ENCODE results near the gene HACD2.
"Not testable (repeated sequence)": the region's sequence is repeated elsewhere in the genome, so short reads cannot be mapped to it uniquely, and the experiment has no call there.

Gene HACD2

DNA sequence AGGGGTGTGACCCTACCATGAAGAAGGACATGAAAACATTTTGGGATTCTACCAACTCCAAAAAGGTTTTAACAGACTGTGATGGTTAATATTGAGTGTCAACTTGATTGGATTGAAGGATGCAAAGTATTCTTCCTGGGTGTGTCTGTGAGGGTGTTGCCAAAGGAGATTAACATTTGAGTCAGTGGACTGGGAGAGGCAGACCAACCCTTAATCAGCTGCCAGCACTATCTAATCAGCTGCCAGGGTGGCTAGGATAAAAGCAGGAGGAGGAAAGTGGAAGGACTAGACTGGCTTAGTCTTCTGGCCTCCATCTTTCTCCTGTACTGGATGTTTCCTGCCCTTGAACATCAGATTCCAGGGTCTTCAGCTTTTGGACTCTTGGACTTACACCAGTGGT lies 16.0 kb upstream of the HACD2 start:
- not testable (repeated sequence) for H3K9ac ChIP-seq (ENCODE audit: low read length in 5 of 5); H3K36me3 ChIP-seq (ENCODE audit: control insufficient read depth in 5 of 5, insufficient read depth in 5 of 5, low read length in 5 of 5); H3K9me3 ChIP-seq (ENCODE audit: control insufficient read depth in 5 of 5, low read length in 5 of 5); H3K4me3 ChIP-seq (ENCODE audit: low read depth in 1 of 5, low read length in 5 of 5); H3K27me3 ChIP-seq (ENCODE audit: control insufficient read depth in 5 of 5, insufficient read depth in 4 of 5, low read length in 5 of 5); H3K27ac ChIP-seq (ENCODE audit: low read depth, low read length)
- peaks cover 0 to 16% (median 4%) of the 10 kb centered on the region in 5 donors for H3K4me1 ChIP-seq (ENCODE audit: control insufficient read depth in 5 of 5, insufficient read depth in 5 of 5, low read length in 5 of 5)

DNA sequence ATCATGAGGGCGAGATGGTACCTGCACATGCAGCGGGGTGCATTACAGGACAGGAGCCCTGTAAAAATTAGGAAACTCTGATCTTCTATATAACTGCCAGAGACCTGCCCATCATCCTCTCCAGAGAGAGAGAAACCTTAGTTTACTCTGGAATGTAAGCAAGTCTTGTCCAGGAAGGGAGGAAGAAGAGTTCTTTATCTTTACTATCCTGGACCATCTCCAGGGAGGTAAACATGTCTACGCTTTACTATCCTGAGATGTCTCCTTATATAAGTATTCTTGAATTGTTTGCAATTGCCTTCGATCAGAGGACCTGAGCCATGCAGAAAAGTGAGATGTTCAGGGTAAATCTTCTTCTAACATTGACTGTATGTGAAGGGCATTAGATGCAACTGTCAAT lies 12.7 kb upstream of the HACD2 start:
- Histone ChIP-seq H3K4me1 (ENCODE audit: control insufficient read depth in 5 of 5, insufficient read depth in 5 of 5, low read length in 5 of 5) (peaks cover 0 to 6% (median 3%) of the 10 kb centered on the region in 5 donors), H3K9ac (ENCODE audit: low read length in 5 of 5) (no peak overlapping the region), H3K36me3 (ENCODE audit: control insufficient read depth in 5 of 5, insufficient read depth in 5 of 5, low read length in 5 of 5) (no peaks in the 10 kb centered on the region), H3K9me3 (ENCODE audit: control insufficient read depth in 5 of 5, low read length in 5 of 5) (no peaks in the 10 kb centered on the region), H3K4me3 (ENCODE audit: low read depth in 1 of 5, low read length in 5 of 5) (no peak overlapping the region), H3K27ac (ENCODE audit: low read depth, low read length) (no peak overlapping the region), H3K27me3 (ENCODE audit: control insufficient read depth in 5 of 5, insufficient read depth in 4 of 5, low read length in 5 of 5) (no peaks in the 10 kb centered on the region)

DNA sequence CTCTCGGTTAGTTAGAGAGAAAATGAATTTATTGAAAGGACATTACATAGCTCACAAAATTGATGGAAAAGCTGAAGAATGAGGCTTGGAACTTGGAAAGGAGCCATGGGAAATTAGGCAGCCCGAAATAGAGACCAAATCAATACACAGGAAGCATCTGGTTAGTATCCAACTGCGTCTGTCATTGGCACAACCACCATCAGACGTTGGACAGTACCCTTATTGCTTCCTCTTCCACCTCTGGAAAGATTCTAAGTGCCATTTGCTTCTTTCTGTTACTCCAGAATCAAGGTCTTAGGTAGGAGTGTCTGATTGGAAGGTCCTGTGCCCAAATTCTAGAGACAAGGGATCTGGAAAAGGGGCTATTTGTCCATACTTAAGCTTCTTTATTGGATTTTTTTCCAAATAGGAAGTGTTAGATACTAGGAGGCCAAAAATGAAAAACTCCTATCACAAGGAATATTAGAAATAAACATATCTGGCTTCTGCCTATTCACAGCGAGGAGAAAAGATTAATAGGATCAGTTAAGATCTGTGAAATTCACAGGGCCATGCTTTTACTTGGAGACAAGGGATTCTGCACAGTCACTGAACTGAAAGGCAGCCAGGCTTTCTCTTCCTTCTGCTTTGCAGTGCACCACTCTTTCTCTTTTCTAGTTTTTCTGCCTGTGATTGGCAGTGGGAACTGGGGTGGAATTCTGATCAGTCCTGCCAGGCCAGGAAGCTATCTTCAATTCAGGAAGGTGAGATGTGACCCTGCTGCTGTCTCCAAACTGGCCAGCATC lies 10.7 kb upstream of the HACD2 start:
- no peak overlapping the region for H3K9ac ChIP-seq (ENCODE audit: low read length in 5 of 5)
- H3K9me3 ChIP-seq (ENCODE audit: control insufficient read depth in 5 of 5, low read length in 5 of 5) = peaks cover 0 to 6% (median 5%) of the 10 kb centered on the region in 5 donors
- no peak overlapping the region for H3K27ac ChIP-seq (ENCODE audit: low read depth, low read length)
- no peaks in the 10 kb centered on the region for H3K27me3 ChIP-seq (ENCODE audit: control insufficient read depth in 5 of 5, insufficient read depth in 4 of 5, low read length in 5 of 5)
- no peak overlapping the region for H3K4me3 ChIP-seq (ENCODE audit: low read depth in 1 of 5, low read length in 5 of 5)
- H3K36me3 ChIP-seq (ENCODE audit: control insufficient read depth in 5 of 5, insufficient read depth in 5 of 5, low read length in 5 of 5) = peaks cover 0 to 2% (median 0%) of the 10 kb centered on the region in 5 donors
- H3K4me1 ChIP-seq (ENCODE audit: control insufficient read depth in 5 of 5, insufficient read depth in 5 of 5, low read length in 5 of 5) = peaks cover 0 to 6% (median 3%) of the 10 kb centered on the region in 5 donors

DNA sequence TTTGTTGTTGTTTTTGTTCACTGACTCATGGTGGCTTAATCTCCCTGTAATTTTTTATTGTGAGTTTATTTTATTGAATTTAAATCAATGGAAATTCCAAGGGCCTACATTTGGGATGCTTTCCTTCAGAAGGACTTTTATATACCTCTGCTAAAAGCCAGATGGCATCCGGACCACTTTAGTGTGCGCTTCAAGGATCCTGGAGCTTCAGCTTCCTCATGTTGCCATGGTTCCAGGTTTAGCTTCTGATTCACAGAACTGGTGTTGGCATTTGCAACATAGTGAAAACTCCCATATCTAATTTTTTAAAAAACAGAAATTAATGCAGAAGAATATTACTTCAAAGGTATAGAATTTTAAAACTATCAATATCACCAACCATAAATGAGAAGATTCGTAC lies 8.5 kb upstream of the HACD2 start:
- H3K4me1 ChIP-seq (ENCODE audit: control insufficient read depth in 5 of 5, insufficient read depth in 5 of 5, low read length in 5 of 5) = peaks cover 0 to 6% (median 3%) of the 10 kb centered on the region in 5 donors
- H3K9ac ChIP-seq (ENCODE audit: low read length in 5 of 5) = no peak overlapping the region
- H3K4me3 ChIP-seq (ENCODE audit: low read depth in 1 of 5, low read length in 5 of 5) = no peak overlapping the region
- H3K27me3 ChIP-seq (ENCODE audit: control insufficient read depth in 5 of 5, insufficient read depth in 4 of 5, low read length in 5 of 5) = no peaks in the 10 kb centered on the region
- H3K36me3 ChIP-seq (ENCODE audit: control insufficient read depth in 5 of 5, insufficient read depth in 5 of 5, low read length in 5 of 5) = peaks cover 0 to 4% (median 0%) of the 10 kb centered on the region in 5 donors
- H3K9me3 ChIP-seq (ENCODE audit: control insufficient read depth in 5 of 5, low read length in 5 of 5) = peaks cover 0 to 10% (median 8%) of the 10 kb centered on the region in 5 donors
- no peak overlapping the region for H3K27ac ChIP-seq (ENCODE audit: low read depth, low read length)

DNA sequence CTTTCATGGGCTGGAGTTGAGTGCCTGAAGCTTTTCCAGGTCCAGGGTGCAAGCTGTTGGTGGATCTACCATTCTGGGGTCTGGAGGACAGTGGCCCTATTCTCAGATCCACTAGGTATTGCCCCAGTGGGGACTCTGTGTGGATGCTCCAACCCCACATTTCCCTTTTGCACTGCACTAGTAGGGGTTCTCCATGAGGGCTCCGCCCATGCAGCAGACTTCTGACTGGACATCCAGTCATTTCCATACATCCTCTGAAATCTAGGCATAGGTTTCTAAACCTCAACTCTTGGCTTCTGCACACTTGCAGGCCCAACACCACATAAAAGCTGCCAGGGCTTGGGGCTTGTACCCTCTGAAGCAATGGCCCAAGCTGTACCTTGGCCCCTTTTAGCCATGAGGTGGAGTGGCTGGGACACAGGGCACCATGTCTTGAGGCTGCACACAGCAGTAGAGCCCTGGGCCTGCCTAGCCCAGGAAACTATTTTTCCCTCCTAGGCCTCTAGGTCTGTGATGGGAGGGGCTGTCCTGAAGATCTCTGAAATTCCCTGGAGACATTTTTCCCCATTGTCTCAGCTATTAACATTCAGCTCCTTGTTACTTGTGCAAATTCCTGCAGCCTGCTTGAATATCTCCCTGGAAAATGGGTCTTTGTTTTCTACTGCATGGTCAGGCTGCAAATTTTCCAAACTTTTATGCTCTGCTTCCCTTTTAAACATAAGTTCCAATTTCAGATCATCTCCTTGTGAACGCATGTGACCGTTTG lies 6.0 kb upstream of the HACD2 start:
- Histone ChIP-seq H3K36me3 (ENCODE audit: control insufficient read depth in 5 of 5, insufficient read depth in 5 of 5, low read length in 5 of 5) (peaks cover 0 to 4% (median 0%) of the 10 kb centered on the region in 5 donors), H3K27me3 (ENCODE audit: control insufficient read depth in 5 of 5, insufficient read depth in 4 of 5, low read length in 5 of 5) (no peaks in the 10 kb centered on the region), H3K4me3 (ENCODE audit: low read depth in 1 of 5, low read length in 5 of 5) (no peak overlapping the region), H3K4me1 (ENCODE audit: control insufficient read depth in 5 of 5, insufficient read depth in 5 of 5, low read length in 5 of 5) (peaks cover 0 to 14% (median 10%) of the 10 kb centered on the region in 5 donors), H3K9me3 (ENCODE audit: control insufficient read depth in 5 of 5, low read length in 5 of 5) (peaks cover 0 to 10% (median 8%) of the 10 kb centered on the region in 5 donors), H3K9ac (ENCODE audit: low read length in 5 of 5) (no peak overlapping the region), H3K27ac (ENCODE audit: low read depth, low read length) (no peak overlapping the region)

DNA sequence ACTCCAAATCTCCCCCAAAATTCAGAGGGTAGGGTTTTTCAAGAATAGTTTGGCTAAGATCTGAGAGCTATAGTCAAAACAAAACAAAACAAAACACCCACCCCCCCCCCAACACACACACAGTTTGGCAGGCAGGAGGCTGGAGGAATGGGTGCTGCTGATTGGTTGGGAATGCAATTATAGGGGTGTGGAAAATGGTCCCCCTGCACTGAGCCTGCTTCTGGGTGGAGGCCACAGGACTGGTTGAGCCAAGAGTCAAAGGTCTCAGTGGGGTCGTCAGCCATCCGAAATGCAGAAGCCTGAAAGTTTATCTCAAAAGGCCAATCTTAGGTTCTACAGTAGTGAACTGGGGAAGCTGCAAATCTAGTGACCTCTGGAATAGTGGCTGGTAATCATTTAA lies 2.5 kb upstream of the HACD2 start:
- H3K9me3 ChIP-seq (ENCODE audit: control insufficient read depth in 5 of 5, low read length in 5 of 5) = peaks cover 0 to 10% (median 8%) of the 10 kb centered on the region in 5 donors
- peaks cover 0 to 29% (median 28%) of the 10 kb centered on the region in 5 donors for H3K4me1 ChIP-seq (ENCODE audit: control insufficient read depth in 5 of 5, insufficient read depth in 5 of 5, low read length in 5 of 5)
- H3K9ac ChIP-seq (ENCODE audit: low read length in 5 of 5) = no peak overlapping the region
- H3K27me3 ChIP-seq (ENCODE audit: control insufficient read depth in 5 of 5, insufficient read depth in 4 of 5, low read length in 5 of 5) = no peaks in the 10 kb centered on the region
- H3K27ac ChIP-seq (ENCODE audit: low read depth, low read length) = no peak overlapping the region
- no peak overlapping the region for H3K4me3 ChIP-seq (ENCODE audit: low read depth in 1 of 5, low read length in 5 of 5)
- H3K36me3 ChIP-seq (ENCODE audit: control insufficient read depth in 5 of 5, insufficient read depth in 5 of 5, low read length in 5 of 5) = peaks cover 0 to 4% (median 0%) of the 10 kb centered on the region in 5 donors

DNA sequence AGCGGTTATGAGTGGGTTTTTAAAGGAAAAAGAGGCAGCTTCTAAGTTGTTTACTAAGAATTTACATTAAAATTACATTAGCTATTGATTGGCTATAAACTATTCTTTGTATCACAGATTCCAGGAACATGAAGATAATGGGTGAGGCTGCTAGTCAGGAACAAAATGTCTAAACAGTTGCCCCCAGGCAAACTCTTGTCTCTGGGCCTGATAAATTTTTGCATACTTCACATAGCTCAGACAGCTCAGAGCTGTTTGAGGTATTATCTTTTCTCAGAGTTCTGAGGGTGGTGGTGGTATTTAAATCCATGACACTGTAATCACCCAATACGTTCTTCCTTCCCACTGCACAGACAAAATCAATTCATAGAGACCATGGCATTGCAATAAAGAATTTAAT lies 2.1 kb upstream of the HACD2 start:
- Histone ChIP-seq H3K27me3 (ENCODE audit: control insufficient read depth in 5 of 5, insufficient read depth in 4 of 5, low read length in 5 of 5) (no peaks in the 10 kb centered on the region), H3K9ac (ENCODE audit: low read length in 5 of 5) (no peak overlapping the region), H3K9me3 (ENCODE audit: control insufficient read depth in 5 of 5, low read length in 5 of 5) (peaks cover 0 to 10% (median 8%) of the 10 kb centered on the region in 5 donors), H3K4me1 (ENCODE audit: control insufficient read depth in 5 of 5, insufficient read depth in 5 of 5, low read length in 5 of 5) (peaks cover 0 to 33% (median 33%) of the 10 kb centered on the region in 5 donors), H3K4me3 (ENCODE audit: low read depth in 1 of 5, low read length in 5 of 5) (no peak overlapping the region), H3K27ac (ENCODE audit: low read depth, low read length) (no peak overlapping the region), H3K36me3 (ENCODE audit: control insufficient read depth in 5 of 5, insufficient read depth in 5 of 5, low read length in 5 of 5) (peaks cover 0 to 4% (median 0%) of the 10 kb centered on the region in 5 donors)

DNA sequence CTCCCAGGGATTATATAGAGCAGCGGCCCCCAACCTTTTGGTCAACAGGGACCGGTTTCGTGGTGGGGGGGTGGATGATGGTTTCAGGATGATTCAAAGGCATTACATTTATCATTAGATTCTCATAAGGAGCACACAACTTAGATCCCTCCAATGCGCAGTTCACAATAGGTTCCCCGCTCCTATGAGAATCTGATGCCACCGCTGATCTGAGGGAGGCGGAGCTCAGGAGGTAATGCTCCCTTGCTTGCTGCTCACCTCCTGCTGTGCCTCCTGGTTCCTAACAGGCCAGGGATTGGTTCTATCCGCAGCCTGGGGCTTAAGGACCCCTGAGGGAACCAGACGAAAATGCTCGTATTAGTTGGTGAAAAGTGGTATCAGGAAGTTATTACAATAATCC lies 1.3 kb upstream of the HACD2 start:
- Histone ChIP-seq H3K27me3 (ENCODE audit: control insufficient read depth in 5 of 5, insufficient read depth in 4 of 5, low read length in 5 of 5) (no peaks in the 10 kb centered on the region), H3K27ac (ENCODE audit: low read depth, low read length) (no peak overlapping the region), H3K9me3 (ENCODE audit: control insufficient read depth in 5 of 5, low read length in 5 of 5) (peaks cover 0 to 10% (median 7%) of the 10 kb centered on the region in 5 donors), H3K9ac (ENCODE audit: low read length in 5 of 5) (peak overlapping the region in 4 of 5 donors; percentile 70 to 81 (median 78)), H3K4me1 (ENCODE audit: control insufficient read depth in 5 of 5, insufficient read depth in 5 of 5, low read length in 5 of 5) (peaks cover 0 to 41% (median 33%) of the 10 kb centered on the region in 5 donors), H3K4me3 (ENCODE audit: low read depth in 1 of 5, low read length in 5 of 5) (peak overlapping the region; percentile 74 to 98 (median 88)), H3K36me3 (ENCODE audit: control insufficient read depth in 5 of 5, insufficient read depth in 5 of 5, low read length in 5 of 5) (peaks cover 2 to 8% (median 6%) of the 10 kb centered on the region in 5 donors)

DNA sequence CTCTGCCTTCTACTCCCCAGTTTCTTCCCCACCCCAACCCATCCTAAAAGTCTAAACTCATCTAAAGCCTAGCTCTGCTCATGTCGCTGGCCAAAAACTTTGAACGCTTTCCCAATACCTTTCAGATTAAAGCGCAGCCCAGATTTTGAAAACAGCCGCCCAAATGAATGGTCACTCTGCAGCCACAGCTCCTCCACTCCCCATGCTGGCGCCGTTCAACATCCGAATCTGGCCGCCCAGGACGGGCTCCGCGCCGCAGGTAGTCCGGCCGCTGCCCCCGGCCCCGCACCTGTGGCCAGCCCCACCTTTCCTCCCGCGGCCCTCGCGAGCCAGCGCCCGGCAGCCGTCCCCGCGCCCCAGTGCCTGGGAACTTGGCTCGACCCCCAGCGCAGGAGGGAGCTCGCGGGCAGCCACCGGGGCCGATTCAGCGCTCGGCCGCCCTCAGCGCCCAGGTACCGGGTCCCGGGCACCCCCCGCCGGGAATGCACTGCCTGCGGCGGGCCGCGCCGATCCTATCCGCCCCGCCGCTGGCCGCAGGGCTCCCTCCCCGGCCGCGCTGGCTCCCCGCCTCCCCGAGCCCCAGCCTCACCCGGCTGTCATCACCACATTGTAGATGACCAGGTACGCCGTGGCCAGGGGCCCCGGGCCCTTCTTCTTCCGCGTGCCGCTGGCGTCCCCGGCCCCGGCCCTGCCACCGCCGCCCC lies 417 bp downstream of the HACD2 start:
- no peaks in the 10 kb centered on the region for H3K27me3 ChIP-seq (ENCODE audit: control insufficient read depth in 5 of 5, insufficient read depth in 4 of 5, low read length in 5 of 5)
- H3K27ac ChIP-seq (ENCODE audit: low read depth, low read length) = peak overlapping the region; percentile 76
- peaks cover 6 to 19% (median 9%) of the 10 kb centered on the region in 5 donors for H3K36me3 ChIP-seq (ENCODE audit: control insufficient read depth in 5 of 5, insufficient read depth in 5 of 5, low read length in 5 of 5)
- H3K4me1 ChIP-seq (ENCODE audit: control insufficient read depth in 5 of 5, insufficient read depth in 5 of 5, low read length in 5 of 5) = peaks cover 0 to 51% (median 33%) of the 10 kb centered on the region in 5 donors
- H3K9me3 ChIP-seq (ENCODE audit: control insufficient read depth in 5 of 5, low read length in 5 of 5) = no peaks in the 10 kb centered on the region
- H3K9ac ChIP-seq (ENCODE audit: low read length in 5 of 5) = peak overlapping the region; percentile 68 to 86 (median 74)
- peak overlapping the region; percentile 74 to 96 (median 85) for H3K4me3 ChIP-seq (ENCODE audit: low read depth in 1 of 5, low read length in 5 of 5)

Measured in subcutaneous abdominal adipose tissue (tissue), 5 donors.